ENCODE measurements around the gene CAST. TPM values are rescaled to one million over a fixed set of nuclear protein-coding genes. Genes with fewer than 3 reads are reported as not detected.

The CAST gene
- polyA plus RNA-seq, 1 experiment = 191 TPM

- Histone ChIP-seq H3K4me3 (ENCODE audit: low read depth, low read length) (no peak overlapping the region), H3K9me3 (ENCODE audit: control insufficient read depth, insufficient read depth, low read length) (no peaks in the 10 kb centered on the region), H3K27me3 (ENCODE audit: control insufficient read depth, insufficient read depth, low read length) (no peaks in the 10 kb centered on the region), H3K27ac (ENCODE audit: low read depth, low read length) (peak overlapping the region; percentile 32)
- DNase-seq (ENCODE audit: low read depth, low spot score) = no peak
- ChIA-PET CTCF (interaction anchor here (0.7 to 2.0 kb wide), 5 partner anchors 9 to 90 kb away, joined by 4 to 6 read pairs (median 5); no protein-coding TSS in a partner anchor), POLR2A (interaction anchor here (0.5 to 1.1 kb wide), 2 partner anchors 10 to 448 kb away, joined by 3 to 7 read pairs; no protein-coding TSS in a partner anchor)
- no peak for TF ChIP-seq CTCF (IDR thresholded peaks at IDR 0.05; ENCODE audit: low read depth, low read length)
These were observed 29.5 kb downstream of the CAST start for GRCh38 chr5:96691503-96692303.

GRCh38 chr5:96692441-96692840 is 30.3 kb downstream of the CAST start:
- no peak for TF ChIP-seq CTCF (IDR thresholded peaks at IDR 0.05; ENCODE audit: low read depth, low read length)
- H3K27me3 ChIP-seq (ENCODE audit: control insufficient read depth, insufficient read depth, low read length) = no peaks in the 10 kb centered on the region
- no peak for DNase-seq (ENCODE audit: low read depth, low spot score)
- H3K9me3 ChIP-seq (ENCODE audit: control insufficient read depth, insufficient read depth, low read length) = no peaks in the 10 kb centered on the region
- no peak overlapping the region for H3K4me3 ChIP-seq (ENCODE audit: low read depth, low read length)
- POLR2A ChIA-PET = interaction anchor here (0.5 to 1.1 kb wide), 2 partner anchors 10 to 449 kb away, joined by 3 to 7 read pairs; no protein-coding TSS in a partner anchor
- CTCF ChIA-PET = interaction anchor here (1.3 to 1.8 kb wide), 3 partner anchors 9 to 78 kb away, joined by 4 to 5 read pairs (median 5); no protein-coding TSS in a partner anchor
- H3K27ac ChIP-seq (ENCODE audit: low read depth, low read length) = no peak overlapping the region

GRCh38 chr5:96699186-96699820 is 37.1 kb downstream of the CAST start:
- ChIA-PET CTCF (interaction anchor here (1.0 kb wide), 1 partner anchor 53 kb away, joined by 3 read pairs; no protein-coding TSS in a partner anchor), POLR2A (no interaction called here)
- H3K27me3 ChIP-seq (ENCODE audit: control insufficient read depth, insufficient read depth, low read length) = no peaks in the 10 kb centered on the region
- H3K27ac ChIP-seq (ENCODE audit: low read depth, low read length) = no peak overlapping the region
- no peaks in the 10 kb centered on the region; the same call in 1 of the 2 replicates for H3K9me3 ChIP-seq (ENCODE audit: control insufficient read depth, insufficient read depth, low read length)
- no peak for TF ChIP-seq CTCF (IDR thresholded peaks at IDR 0.05; ENCODE audit: low read depth, low read length)
- H3K4me3 ChIP-seq (ENCODE audit: low read depth, low read length) = no peak overlapping the region
- DNase-seq (ENCODE audit: low read depth, low spot score) = no peak

GRCh38 chr5:96702503-96703383 is 40.6 kb downstream of the CAST start:
- DNase-seq (ENCODE audit: low read depth, low spot score) = peak; percentile 87
- H3K27ac ChIP-seq (ENCODE audit: low read depth, low read length) = peak overlapping the region; percentile 94
- ChIA-PET POLR2A (interaction anchor here (0.6 to 2.2 kb wide), 6 partner anchors 11 to 883 kb away, joined by 3 to 11 read pairs (median 9); partner anchors contain the start of gene CAST), CTCF (interaction anchor here (1.5 to 1.6 kb wide), 2 partner anchors 16 to 50 kb away, joined by 3 to 5 read pairs; no protein-coding TSS in a partner anchor)
- no peaks in the 10 kb centered on the region for H3K27me3 ChIP-seq (ENCODE audit: control insufficient read depth, insufficient read depth, low read length)
- TF ChIP-seq CTCF (IDR thresholded peaks at IDR 0.05; ENCODE audit: low read depth, low read length) = no peak
- H3K9me3 ChIP-seq (ENCODE audit: control insufficient read depth, insufficient read depth, low read length) = no peaks in the 10 kb centered on the region; the same call in 1 of the 2 replicates
- H3K4me3 ChIP-seq (ENCODE audit: low read depth, low read length) = peak overlapping the region; percentile 74

Data from AG04450 (cell line).